Activated T-cell treated with anti-CD3 and anti-CD28 coated beads, Interleukin-2, amount 50 U/mL, for 24 hours (primary cell): ENCODE results near the gene SLC39A3.

Source experiments
- DNase-seq: peaks from one replicate; pipeline ENCODE4 v3.0.0-alpha.2; 2020
- H3K27ac Mint-ChIP-seq: 2 replicates; pipeline ENCODE4 v1.8.0; 2020; ENCODE audit warnings: mild to moderate bottlenecking, mixed read lengths
- H3K27me3 Mint-ChIP-seq: 2 replicates; pipeline ENCODE4 v1.8.0; 2020; ENCODE audit warnings: mixed read lengths
- H3K36me3 Mint-ChIP-seq: 2 replicates; pipeline ENCODE4 v1.8.0; 2020; ENCODE audit warnings: low read depth, mixed read lengths
- H3K4me1 Mint-ChIP-seq: 2 replicates; pipeline ENCODE4 v1.8.0; 2020; ENCODE audit warnings: low read depth, mixed read lengths
- H3K4me3 Mint-ChIP-seq: 2 replicates; pipeline ENCODE4 v1.8.0; 2020; ENCODE audit warnings: mild to moderate bottlenecking, moderate library complexity, mixed read lengths
- H3K9me3 Mint-ChIP-seq: 2 replicates; pipeline ENCODE4 v1.8.0; 2020; ENCODE audit warnings: mixed read lengths

Gene SLC39A3

GRCh38 chr19:2761876-2762782 is 22.3 kb upstream of the SLC39A3 start:
- Mint-ChIP-seq H3K4me1 (peaks cover 7% of the 10 kb centered on the region), H3K27ac (peak overlapping the region; percentile 4), H3K4me3 (no peak overlapping the region), H3K27me3 (no peaks in the 10 kb centered on the region), H3K36me3 (peaks cover 86% of the 10 kb centered on the region), H3K9me3 (no peaks in the 10 kb centered on the region)
- DNase-seq, result no peak

DNA sequence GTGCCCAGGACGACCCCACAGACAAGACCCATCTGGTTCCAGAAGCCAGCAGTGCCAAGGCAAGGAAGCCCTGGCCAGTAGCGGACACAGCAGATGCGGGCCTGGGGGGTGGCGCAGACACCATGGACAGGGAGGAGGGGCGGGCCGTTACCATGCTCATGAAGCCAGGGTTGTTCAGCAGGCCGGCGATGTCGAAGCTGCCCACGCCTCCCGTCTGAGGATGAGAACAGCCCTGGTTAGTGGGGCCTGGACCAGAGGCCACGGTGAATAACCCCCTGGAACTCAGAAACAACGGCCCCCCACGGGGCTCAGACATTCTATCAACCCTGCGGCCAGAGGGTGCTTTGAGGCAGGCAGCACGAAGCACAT is 21.5 kb upstream of the SLC39A3 start:
- H3K4me3 Mint-ChIP-seq, result no peak overlapping the region
- H3K36me3 Mint-ChIP-seq, result peaks cover 87% of the 10 kb centered on the region
- H3K27ac Mint-ChIP-seq, result no peak overlapping the region
- H3K4me1 Mint-ChIP-seq, result peaks cover 7% of the 10 kb centered on the region
- DNase-seq, result no peak
- no peaks in the 10 kb centered on the region for H3K9me3 Mint-ChIP-seq
- H3K27me3 Mint-ChIP-seq, result no peaks in the 10 kb centered on the region

GRCh38 chr19:2759965-2760364 is 20.1 kb upstream of the SLC39A3 start:
- Mint-ChIP-seq H3K4me1 (peaks cover 7% of the 10 kb centered on the region), H3K27ac (no peak overlapping the region), H3K4me3 (no peak overlapping the region), H3K27me3 (no peaks in the 10 kb centered on the region), H3K9me3 (no peaks in the 10 kb centered on the region), H3K36me3 (peaks cover 89% of the 10 kb centered on the region)
- no peak for DNase-seq

DNA sequence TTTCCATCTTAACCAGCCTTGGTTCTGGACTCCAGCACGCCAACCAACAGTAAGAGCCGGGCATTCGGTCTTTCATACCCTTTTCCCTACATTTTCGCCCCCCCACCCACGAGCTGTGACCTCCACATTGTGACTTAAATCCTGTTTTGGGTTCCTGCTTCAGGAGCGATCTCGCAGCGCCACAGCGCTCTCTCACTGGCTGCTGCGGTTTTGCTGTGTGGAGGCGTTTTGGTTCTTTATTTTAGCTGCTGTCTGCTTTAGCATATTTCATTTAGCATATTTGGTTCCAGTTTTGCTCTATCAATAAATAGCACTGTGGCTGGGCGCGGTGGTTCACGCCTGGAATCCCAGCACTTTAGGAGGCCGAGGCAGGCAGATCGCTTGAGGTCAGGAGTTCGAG is 19.5 kb upstream of the SLC39A3 start:
- Mint-ChIP-seq H3K27ac (no peak overlapping the region), H3K9me3 (no peaks in the 10 kb centered on the region), H3K27me3 (no peaks in the 10 kb centered on the region), H3K4me1 (peaks cover 7% of the 10 kb centered on the region), H3K36me3 (peaks cover 89% of the 10 kb centered on the region), H3K4me3 (no peak overlapping the region)
- DNase-seq, result no peak

GRCh38 chr19:2758601-2759313 is 18.9 kb upstream of the SLC39A3 start:
- Mint-ChIP-seq H3K36me3 (peaks cover 90% of the 10 kb centered on the region), H3K4me3 (no peak overlapping the region), H3K9me3 (no peaks in the 10 kb centered on the region), H3K4me1 (peaks cover 7% of the 10 kb centered on the region), H3K27me3 (no peaks in the 10 kb centered on the region), H3K27ac (no peak overlapping the region)
- DNase-seq, result no peak

- DNase-seq, result no peak
- Mint-ChIP-seq H3K27ac (no peak overlapping the region), H3K27me3 (no peaks in the 10 kb centered on the region), H3K36me3 (peaks cover 86% of the 10 kb centered on the region), H3K4me3 (no peak overlapping the region), H3K4me1 (peaks cover 16% of the 10 kb centered on the region), H3K9me3 (no peaks in the 10 kb centered on the region)
Observed at GRCh38 chr19:2756921-2757881, 17.4 kb upstream of the SLC39A3 start.

GRCh38 chr19:2756477-2756876 is 16.7 kb upstream of the SLC39A3 start:
- Mint-ChIP-seq H3K4me3 (no peak overlapping the region), H3K9me3 (no peaks in the 10 kb centered on the region), H3K27me3 (no peaks in the 10 kb centered on the region), H3K27ac (no peak overlapping the region), H3K36me3 (peaks cover 81% of the 10 kb centered on the region), H3K4me1 (peaks cover 16% of the 10 kb centered on the region)
- no peak for DNase-seq

- Mint-ChIP-seq H3K9me3 (no peaks in the 10 kb centered on the region), H3K27me3 (no peaks in the 10 kb centered on the region), H3K36me3 (peaks cover 75% of the 10 kb centered on the region), H3K4me3 (no peak overlapping the region), H3K4me1 (peaks cover 16% of the 10 kb centered on the region), H3K27ac (no peak overlapping the region)
- DNase-seq, result no peak
Observed at GRCh38 chr19:2755811-2756210, 16.0 kb upstream of the SLC39A3 start.

DNA sequence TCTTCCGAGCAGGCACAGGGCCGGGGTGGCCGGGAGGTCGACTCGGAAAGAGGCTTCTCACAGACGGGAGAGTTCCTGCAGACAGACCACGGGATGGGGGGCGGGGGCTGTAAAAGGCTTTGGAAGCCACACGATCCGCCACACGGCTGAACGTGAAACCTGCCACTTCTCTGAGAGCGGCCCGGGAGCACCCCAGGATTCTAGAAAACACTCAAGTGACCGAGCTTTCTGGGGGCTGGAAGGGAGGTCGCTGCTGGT is 15.6 kb upstream of the SLC39A3 start:
- Mint-ChIP-seq H3K27ac (no peak overlapping the region), H3K36me3 (peaks cover 72% of the 10 kb centered on the region), H3K4me3 (no peak overlapping the region), H3K4me1 (peaks cover 16% of the 10 kb centered on the region), H3K27me3 (no peaks in the 10 kb centered on the region), H3K9me3 (no peaks in the 10 kb centered on the region)
- DNase-seq, result no peak

DNA sequence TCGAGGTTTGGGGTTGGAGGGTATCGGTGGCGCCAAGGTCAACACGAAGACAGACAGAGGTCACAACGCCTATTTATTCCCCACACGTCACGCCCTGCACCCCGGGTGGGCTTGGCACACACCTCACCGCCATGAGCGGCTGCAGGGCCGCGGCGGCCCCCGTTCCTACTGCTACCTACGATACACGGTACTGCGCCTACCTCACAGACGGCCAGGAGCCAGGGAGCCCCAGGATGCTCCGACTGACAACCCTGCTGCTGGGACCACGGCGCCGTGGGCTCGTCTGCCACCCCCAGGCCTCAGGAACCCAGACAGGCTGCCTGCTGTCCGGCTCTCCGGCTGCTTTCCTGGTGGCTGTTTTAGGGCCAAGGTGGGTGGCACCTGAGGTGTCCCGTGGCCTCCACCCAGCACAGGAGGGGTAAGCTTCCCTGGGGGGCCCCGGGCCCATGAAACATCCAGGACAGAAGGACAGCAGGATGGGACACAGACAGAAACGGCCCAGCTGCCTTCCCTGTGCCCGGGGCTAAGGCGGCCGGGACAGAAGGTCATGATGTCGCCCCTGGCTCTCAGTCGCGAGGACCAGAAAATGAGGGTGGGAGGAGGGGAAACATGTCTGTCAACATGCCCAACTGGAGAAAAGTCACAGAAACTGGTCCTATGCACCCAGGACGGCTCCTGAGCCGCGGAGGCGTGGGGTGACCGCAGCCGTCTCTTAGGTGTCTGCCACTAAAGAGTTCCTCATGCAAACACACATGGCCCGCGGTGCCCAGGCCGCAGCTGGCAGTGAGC is 15.0 kb upstream of the SLC39A3 start:
- H3K27ac Mint-ChIP-seq, result no peak overlapping the region
- peaks cover 69% of the 10 kb centered on the region for H3K36me3 Mint-ChIP-seq
- DNase-seq, result no peak
- no peak overlapping the region for H3K4me3 Mint-ChIP-seq
- no peaks in the 10 kb centered on the region for H3K9me3 Mint-ChIP-seq
- H3K27me3 Mint-ChIP-seq, result no peaks in the 10 kb centered on the region
- H3K4me1 Mint-ChIP-seq, result peaks cover 15% of the 10 kb centered on the region

GRCh38 chr19:2751438-2751830 is 11.6 kb upstream of the SLC39A3 start:
- Mint-ChIP-seq H3K36me3 (peaks cover 38% of the 10 kb centered on the region), H3K27me3 (no peaks in the 10 kb centered on the region), H3K27ac (no peak overlapping the region), H3K9me3 (no peaks in the 10 kb centered on the region), H3K4me1 (peaks cover 11% of the 10 kb centered on the region), H3K4me3 (no peak overlapping the region)
- no peak for DNase-seq

- no peaks in the 10 kb centered on the region for H3K9me3 Mint-ChIP-seq
- no peak for DNase-seq
- H3K36me3 Mint-ChIP-seq, result peaks cover 33% of the 10 kb centered on the region
- no peak overlapping the region for H3K27ac Mint-ChIP-seq
- no peak overlapping the region for H3K4me3 Mint-ChIP-seq
- H3K4me1 Mint-ChIP-seq, result peaks cover 11% of the 10 kb centered on the region
- H3K27me3 Mint-ChIP-seq, result no peaks in the 10 kb centered on the region
Observed at GRCh38 chr19:2750808-2751437, 11.1 kb upstream of the SLC39A3 start.

- Mint-ChIP-seq H3K27me3 (peaks cover 8% of the 10 kb centered on the region), H3K4me3 (no peak overlapping the region), H3K4me1 (peaks cover 2% of the 10 kb centered on the region), H3K9me3 (no peaks in the 10 kb centered on the region), H3K27ac (no peak overlapping the region), H3K36me3 (no peaks in the 10 kb centered on the region)
- DNase-seq, result no peak
Observed at GRCh38 chr19:2747349-2747748, 7.5 kb upstream of the SLC39A3 start.

DNA sequence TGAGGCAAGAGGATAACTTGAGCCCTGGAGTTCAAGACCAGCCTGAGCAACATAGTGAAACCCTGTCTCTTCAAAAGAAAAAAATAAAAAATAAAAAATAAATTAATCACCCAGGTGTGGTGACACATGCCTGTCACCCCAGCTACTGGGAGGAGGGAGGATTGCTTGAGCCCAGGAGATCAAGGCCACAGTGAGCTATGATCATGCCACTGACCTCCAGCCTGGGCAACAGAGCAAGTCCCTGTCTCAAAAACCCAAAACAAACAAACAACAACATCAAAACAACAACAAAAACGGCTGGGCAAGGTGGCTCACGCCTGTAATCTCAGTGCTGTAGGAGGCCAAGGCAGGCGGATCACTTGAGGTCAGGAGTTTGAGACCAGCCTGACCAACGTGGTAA is 4.3 kb upstream of the SLC39A3 start:
- H3K27ac Mint-ChIP-seq, result no peak overlapping the region

More for the DNA sequence above, 4.3 kb upstream of the SLC39A3 start:
- no peak for DNase-seq
- Mint-ChIP-seq H3K4me3 (no peak overlapping the region), H3K27me3 (peaks cover 20% of the 10 kb centered on the region), H3K4me1 (peaks cover 9% of the 10 kb centered on the region), H3K36me3 (peaks cover 5% of the 10 kb centered on the region), H3K9me3 (no peaks in the 10 kb centered on the region)
